Keratinocyte (primary cell): ENCODE results near the gene PLEKHG5. TPM values are rescaled to one million over a fixed set of nuclear protein-coding genes. Genes with fewer than 3 reads are reported as not detected.

ENCODE experiments used
- DNase-seq: peaks from one replicate; pipeline ENCODE4 v3.0.0-alpha.2; 2011; ENCODE audit warnings: low read depth, missing footprints, low spot score
- FAIRE-seq: peaks from 2 replicates; lab custom pipeline; 2011; peaks lifted over from hg19 to GRCh38; lab: Jason Lieb, UNC
- H2AFZ ChIP-seq: 2 replicates; pipeline ENCODE4 v1.6.0; 2012; ENCODE audit warnings: low read length, control low read depth, inconsistent platforms; ENCODE audit not compliant: control insufficient read depth
- H3K27ac ChIP-seq: 2 replicates; pipeline ENCODE4 v1.5.1; 2011; ENCODE audit warnings: low read length; ENCODE audit not compliant: control insufficient read depth, insufficient read depth
- H3K27me3 ChIP-seq: 3 replicates; pipeline ENCODE4 v1.6.0; 2011; ENCODE audit warnings: low read length; ENCODE audit not compliant: control insufficient read depth, insufficient read depth; ENCODE audit errors: extremely low read depth
- H3K36me3 ChIP-seq, 2 experiments: 2 replicates in 1 of 2; 3 replicates in 1 of 2; pipeline ENCODE4 v1.5.1; 2011; ENCODE audit warnings: low read length in 2 of 2, mild to moderate bottlenecking in 1 of 2; ENCODE audit not compliant: control insufficient read depth in 2 of 2, insufficient read depth in 2 of 2; ENCODE audit errors: extremely low read depth in 1 of 2
- H3K4me1 ChIP-seq: 3 replicates; pipeline ENCODE4 v1.5.1; 2011; ENCODE audit warnings: low read length; ENCODE audit not compliant: control insufficient read depth, insufficient read depth; ENCODE audit errors: extremely low read depth
- H3K4me2 ChIP-seq: 3 replicates; pipeline ENCODE4 v1.6.0; 2011; ENCODE audit warnings: low read depth, low read length; ENCODE audit not compliant: control insufficient read depth, insufficient read depth; ENCODE audit errors: extremely low read depth
- H3K4me3 ChIP-seq, 3 experiments: fragments of 200-600 bp in 1 of 3; sonication (generic) in 1 of 3; 2 replicates in 2 of 3; 3 replicates in 1 of 3; pipeline ENCODE4 v1.5.1; 2011 to 2016; ENCODE audit warnings: low read length in 3 of 3, mild to moderate bottlenecking in 3 of 3, control low read depth in 2 of 3, inconsistent platforms in 1 of 3, low read depth in 1 of 3, mixed read lengths in 1 of 3, mixed run types in 1 of 3, moderate library complexity in 1 of 3; ENCODE audit not compliant: control insufficient read depth in 2 of 3, insufficient read depth in 2 of 3; ENCODE audit errors: extremely low read depth in 1 of 3
- H3K79me2 ChIP-seq: 2 replicates; pipeline ENCODE4 v1.6.0; 2012; ENCODE audit warnings: low read length; ENCODE audit not compliant: control insufficient read depth, insufficient read depth
- H3K9ac ChIP-seq: 3 replicates; pipeline ENCODE4 v1.6.0; 2011; ENCODE audit warnings: low read length; ENCODE audit not compliant: control insufficient read depth, insufficient read depth; ENCODE audit errors: extremely low read depth
- H3K9me1 ChIP-seq: 3 replicates; pipeline ENCODE4 v1.6.0; 2011; ENCODE audit warnings: low read length; ENCODE audit not compliant: control insufficient read depth, insufficient read depth; ENCODE audit errors: extremely low read depth
- H3K9me3 ChIP-seq: 2 replicates; pipeline ENCODE4 v1.5.1; 2012; ENCODE audit warnings: low read depth, low read length; ENCODE audit not compliant: control insufficient read depth
- H4K20me1 ChIP-seq: 3 replicates; pipeline ENCODE4 v1.6.0; 2011; ENCODE audit warnings: low read length; ENCODE audit not compliant: control insufficient read depth, insufficient read depth; ENCODE audit errors: extremely low read depth
- CTCF ChIP-seq, 3 experiments: IDR thresholded peaks in 1 of 3; conservative IDR thresholded peaks in 1 of 3; optimal IDR thresholded peaks in 1 of 3; 2 replicates in 2 of 3; 3 replicates in 1 of 3; pipeline versions ENCODE3 to v1.5.1; 2011; ENCODE audit warnings: low read length in 3 of 3, mild to moderate bottlenecking in 3 of 3, moderate library complexity in 2 of 3, control low read depth in 1 of 3, inconsistent platforms in 1 of 3; ENCODE audit not compliant: insufficient read depth in 2 of 3; ENCODE audit errors: extremely low read depth in 1 of 3
- EZH2 ChIP-seq: IDR thresholded peaks from one replicate; pipeline ENCODE4 v1.6.1; 2012; ENCODE audit warnings: inconsistent platforms, mild to moderate bottlenecking, low read length, moderate library complexity
- dilution Hi-C: fragments of 300-500 bp; cut with MboI; formaldehyde crosslinking; loops from one replicate; pipeline ENCODE4 v1.7.0; 2020; ENCODE audit warnings: low sequenced_read_pairs; ENCODE audit not compliant: extremely low pct_ligation_motif_present
- polyA plus RNA-seq, 5 experiments: library from polyadenylated mRNA; depleted of rRNA in 3 of 5; stranded (reverse) in 3 of 5; stranded (forward) in 1 of 5; unstranded in 1 of 5; fragments of >200 nt; gene quantifications; 1 replicate in 1 of 5; 2 replicates in 3 of 5; 3 replicates in 1 of 5; pipeline versions ENCODE4 v1.2.1 to v1.2.3, GENCODE V29; 2011 to 2012; ENCODE audit warnings: missing spikeins in 2 of 5, low read depth in 1 of 5, low replicate concordance in 1 of 5

PLEKHG5 gene
- polyA plus RNA-seq, 1 donor (not counting 4 experiments of a cell fraction or from before 2014, with no cell fraction given), result 11.8 TPM

GRCh38 chr1:6476483-6476882 is 15.0 kb downstream of the PLEKHG5 start:
- dilution Hi-C loops, result no loop called here
- no peaks in the 10 kb centered on the region for H4K20me1 ChIP-seq
- no peak for FAIRE-seq

GRCh38 chr1:6475381-6476133 is 15.9 kb downstream of the PLEKHG5 start:
- H3K27me3 ChIP-seq, result no peaks in the 10 kb centered on the region
- no peaks in the 10 kb centered on the region for H3K79me2 ChIP-seq
- peaks cover 2% of the 10 kb centered on the region for H3K9me1 ChIP-seq
- H4K20me1 ChIP-seq, result no peaks in the 10 kb centered on the region
- H3K36me3 ChIP-seq, result peaks cover 18 to 25% of the 10 kb centered on the region in 2 experiments
- no peak overlapping the region for H3K27ac ChIP-seq
- no peaks in the 10 kb centered on the region for H3K9me3 ChIP-seq
- H3K9ac ChIP-seq, result no peak overlapping the region
- dilution Hi-C loops, result no loop called here
- DNase-seq (no peak), FAIRE-seq (peak; percentile 73)
- no peak overlapping the region for H3K4me2 ChIP-seq
- no peak for TF ChIP-seq EZH2
- peak; percentile 85 to 95 (median 92) for TF ChIP-seq CTCF (optimal IDR thresholded peaks at IDR 0.05 in 1 of 3, IDR thresholded peaks at IDR 0.05 in 1 of 3, conservative IDR thresholded peaks at IDR 0.05 in 1 of 3; ENCODE audit: extremely low read depth in 1 of 3, insufficient read depth in 2 of 3, low read length in 3 of 3)
- no peak overlapping the region for H3K4me3 ChIP-seq
- no peak overlapping the region for H2AFZ ChIP-seq
- H3K4me1 ChIP-seq, result peaks cover 20% of the 10 kb centered on the region

More at GRCh38 chr1:6476483-6476882, 15.0 kb downstream of the PLEKHG5 start:
- Histone ChIP-seq H3K4me3 (no peak overlapping the region), H3K27me3 (no peaks in the 10 kb centered on the region), H3K4me2 (no peak overlapping the region), H3K27ac (no peak overlapping the region), H3K9ac (no peak overlapping the region), H3K9me3 (no peaks in the 10 kb centered on the region), H3K9me1 (peaks cover 2% of the 10 kb centered on the region), H3K4me1 (peaks cover 17% of the 10 kb centered on the region), H3K36me3 (peaks cover 20 to 21% of the 10 kb centered on the region in 2 experiments), H3K79me2 (no peaks in the 10 kb centered on the region), H2AFZ (no peak overlapping the region)
- DNase-seq, result no peak
- TF ChIP-seq EZH2, result no peak
- no peak for TF ChIP-seq CTCF (optimal IDR thresholded peaks at IDR 0.05 in 1 of 3, IDR thresholded peaks at IDR 0.05 in 1 of 3, conservative IDR thresholded peaks at IDR 0.05 in 1 of 3; ENCODE audit: extremely low read depth in 1 of 3, insufficient read depth in 2 of 3, low read length in 3 of 3)
